ENCODE results near the gene NRXN2. TPM values are rescaled to one million over a fixed set of nuclear protein-coding genes. Genes with fewer than 3 reads are reported as not detected.

The NRXN2 gene
- total and polyA plus RNA-seq, 2 of the 13 experiments (the other 11 are each of a cell fraction or from before 2014, with no cell fraction given) = not detected

DNA sequence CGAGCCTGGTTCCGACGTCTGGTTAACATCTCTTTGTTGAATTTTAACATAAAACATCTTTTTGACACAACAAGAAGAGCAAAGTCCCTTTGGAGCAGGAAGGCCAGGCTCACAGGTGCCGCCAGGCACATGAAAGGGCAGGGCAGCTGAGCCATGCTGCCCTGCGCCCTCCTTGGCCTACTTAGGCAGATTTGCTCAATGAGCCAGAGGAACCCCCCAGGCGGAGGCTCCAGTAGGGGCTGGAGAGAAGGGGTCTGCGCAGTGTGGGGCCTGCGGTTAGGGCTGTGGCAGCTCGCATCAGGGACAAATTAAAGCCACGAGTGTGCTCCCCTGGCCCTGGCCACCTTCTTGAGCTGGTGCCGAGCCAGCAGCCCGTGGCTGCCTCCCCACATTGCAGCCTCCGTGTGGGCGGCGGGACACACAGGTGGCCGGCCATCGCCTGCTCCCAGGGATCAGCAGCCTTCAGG, 141.9 kb downstream of the NRXN2 start (continued):
- TF ChIP-seq, protein P1, sequence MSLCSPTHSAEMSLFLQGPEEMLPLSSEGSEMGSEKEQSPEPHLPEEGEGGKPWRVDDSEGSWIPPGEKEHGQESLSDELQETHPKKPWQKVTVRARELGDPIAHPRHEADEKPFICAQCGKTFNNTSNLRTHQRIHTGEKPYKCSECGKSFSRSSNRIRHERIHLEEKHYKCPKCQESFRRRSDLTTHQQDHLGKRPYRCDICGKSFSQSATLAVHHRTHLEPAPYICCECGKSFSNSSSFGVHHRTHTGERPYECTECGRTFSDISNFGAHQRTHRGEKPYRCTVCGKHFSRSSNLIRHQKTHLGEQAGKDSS (CRISPR knock-in tag; IDR thresholded peaks at IDR 0.05; ENCODE audit: borderline replicate concordance, low read depth) = no peak
- TF ChIP-seq ZNF768 (CRISPR knock-in tag; IDR thresholded peaks at IDR 0.05) (0 out of 2 replicates have a peak, but pooled peaks have one; percentile 13), ETV5 (CRISPR knock-in tag; IDR thresholded peaks at IDR 0.05; ENCODE audit: borderline replicate concordance) (peak; percentile 27; the same call in 1 of the 2 replicates), ZFP1 (CRISPR knock-in tag; IDR thresholded peaks at IDR 0.05) (no peak), TCF7 (IDR thresholded peaks at IDR 0.05; ENCODE audit: low read depth) (peak; percentile 67), PHF8 (CRISPR knock-in tag; IDR thresholded peaks at IDR 0.05) (0 out of 2 replicates have a peak, but pooled peaks have one; percentile 19), ZNF160 (CRISPR knock-in tag; IDR thresholded peaks at IDR 0.05) (no peak)

DNA sequence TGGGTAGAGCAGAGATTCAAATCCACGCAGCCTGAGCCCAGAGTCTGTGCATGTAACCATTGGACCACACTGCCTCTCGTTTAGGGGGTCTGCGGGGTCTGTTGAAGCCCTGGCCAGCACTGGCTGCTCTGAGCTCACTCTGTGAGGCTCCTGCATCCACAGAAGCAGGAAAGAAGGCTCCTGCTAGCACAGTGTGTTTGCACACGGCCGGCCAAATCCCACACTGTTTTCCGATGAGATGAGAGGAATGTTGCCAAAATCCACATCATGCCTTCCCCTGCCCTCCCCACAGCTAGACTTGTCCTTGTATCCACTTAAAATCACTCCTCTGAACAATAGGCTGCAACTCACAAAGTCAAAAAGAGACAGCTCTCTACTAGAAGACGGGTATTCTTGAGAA, 142.6 kb downstream of the NRXN2 start:
- Histone ChIP-seq H3K4me3 (replicated peaks in 1 of 3; ENCODE audit: insufficient read depth in 1 of 3, low read depth in 2 of 3, low read length in 3 of 3) (0 out of 6 replicates have a peak overlapping the region, but pooled peaks of 1 of the 3 experiments have one; percentile 9), H3K4me2 (ENCODE audit: low read depth, low read length) (peak overlapping the region; percentile 50), H3K27me3 (ENCODE audit: control insufficient read depth in 1 of 2, insufficient read depth in 2 of 2, low read length in 2 of 2) (peaks cover 4 to 24% of the 10 kb centered on the region in 2 experiments; a peak in 3 of 5 replicates), H4K20me1 (ENCODE audit: insufficient read depth, low read length) (no peaks in the 10 kb centered on the region), H3K36me3 (replicated peaks in 1 of 2; ENCODE audit: control insufficient read depth in 1 of 2, insufficient read depth in 2 of 2, low read length in 2 of 2) (no peaks in the 10 kb centered on the region), H3K27ac (ENCODE audit: extremely low read length, insufficient read depth, low read length) (no peak overlapping the region), H3K9me3 (ENCODE audit: low read length) (no peaks in the 10 kb centered on the region), H3K79me2 (ENCODE audit: insufficient read depth, low read length) (no peaks in the 10 kb centered on the region), H2AFZ (ENCODE audit: low read length) (no peak overlapping the region), H3K9ac (ENCODE audit: insufficient read depth, low read depth, low read length) (no peak overlapping the region), H3K4me1 (ENCODE audit: insufficient read depth, low read length) (peaks cover 46% of the 10 kb centered on the region)
- no TSS peak for BruUV-seq (replicated peaks)
- FAIRE-seq = no peak
- in situ Hi-C loops (cut with HindIII; ENCODE audit: extremely low pct_ligation_motif_present, low pct_unique_long_range_greater_than_20kb) = no loop called here
- ChIA-PET POLR2A (interaction anchor here (1.4 to 1.7 kb wide), 2 partner anchors 9 to 14 kb away, joined by 5 read pairs; no protein-coding TSS in a partner anchor), CTCF (ENCODE audit: low intra/inter-chr PET ratio, low total read pairs) (no interaction called here)
- peak; percentile 48; the same call in 2 of the 3 replicates for ATAC-seq
- intact Hi-C loops (cut with micrococcal nuclease; ENCODE audit: unreplicated experiment) = no loop called here
- WGBS (ENCODE audit: low lambda C conversion rate) = 6% methylated on average over 5 of the region's 7 CpGs
- TF ChIP-seq, protein P2, sequence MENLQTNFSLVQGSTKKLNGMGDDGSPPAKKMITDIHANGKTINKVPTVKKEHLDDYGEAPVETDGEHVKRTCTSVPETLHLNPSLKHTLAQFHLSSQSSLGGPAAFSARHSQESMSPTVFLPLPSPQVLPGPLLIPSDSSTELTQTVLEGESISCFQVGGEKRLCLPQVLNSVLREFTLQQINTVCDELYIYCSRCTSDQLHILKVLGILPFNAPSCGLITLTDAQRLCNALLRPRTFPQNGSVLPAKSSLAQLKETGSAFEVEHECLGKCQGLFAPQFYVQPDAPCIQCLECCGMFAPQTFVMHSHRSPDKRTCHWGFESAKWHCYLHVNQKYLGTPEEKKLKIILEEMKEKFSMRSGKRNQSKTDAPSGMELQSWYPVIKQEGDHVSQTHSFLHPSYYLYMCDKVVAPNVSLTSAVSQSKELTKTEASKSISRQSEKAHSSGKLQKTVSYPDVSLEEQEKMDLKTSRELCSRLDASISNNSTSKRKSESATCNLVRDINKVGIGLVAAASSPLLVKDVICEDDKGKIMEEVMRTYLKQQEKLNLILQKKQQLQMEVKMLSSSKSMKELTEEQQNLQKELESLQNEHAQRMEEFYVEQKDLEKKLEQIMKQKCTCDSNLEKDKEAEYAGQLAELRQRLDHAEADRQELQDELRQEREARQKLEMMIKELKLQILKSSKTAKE (CRISPR knock-in tag; IDR thresholded peaks at IDR 0.05; ENCODE audit: borderline replicate concordance) = no peak
- TF ChIP-seq KLF12 (CRISPR knock-in tag; IDR thresholded peaks at IDR 0.05; ENCODE audit: borderline replicate concordance) = no peak
- TF ChIP-seq, protein P3, sequence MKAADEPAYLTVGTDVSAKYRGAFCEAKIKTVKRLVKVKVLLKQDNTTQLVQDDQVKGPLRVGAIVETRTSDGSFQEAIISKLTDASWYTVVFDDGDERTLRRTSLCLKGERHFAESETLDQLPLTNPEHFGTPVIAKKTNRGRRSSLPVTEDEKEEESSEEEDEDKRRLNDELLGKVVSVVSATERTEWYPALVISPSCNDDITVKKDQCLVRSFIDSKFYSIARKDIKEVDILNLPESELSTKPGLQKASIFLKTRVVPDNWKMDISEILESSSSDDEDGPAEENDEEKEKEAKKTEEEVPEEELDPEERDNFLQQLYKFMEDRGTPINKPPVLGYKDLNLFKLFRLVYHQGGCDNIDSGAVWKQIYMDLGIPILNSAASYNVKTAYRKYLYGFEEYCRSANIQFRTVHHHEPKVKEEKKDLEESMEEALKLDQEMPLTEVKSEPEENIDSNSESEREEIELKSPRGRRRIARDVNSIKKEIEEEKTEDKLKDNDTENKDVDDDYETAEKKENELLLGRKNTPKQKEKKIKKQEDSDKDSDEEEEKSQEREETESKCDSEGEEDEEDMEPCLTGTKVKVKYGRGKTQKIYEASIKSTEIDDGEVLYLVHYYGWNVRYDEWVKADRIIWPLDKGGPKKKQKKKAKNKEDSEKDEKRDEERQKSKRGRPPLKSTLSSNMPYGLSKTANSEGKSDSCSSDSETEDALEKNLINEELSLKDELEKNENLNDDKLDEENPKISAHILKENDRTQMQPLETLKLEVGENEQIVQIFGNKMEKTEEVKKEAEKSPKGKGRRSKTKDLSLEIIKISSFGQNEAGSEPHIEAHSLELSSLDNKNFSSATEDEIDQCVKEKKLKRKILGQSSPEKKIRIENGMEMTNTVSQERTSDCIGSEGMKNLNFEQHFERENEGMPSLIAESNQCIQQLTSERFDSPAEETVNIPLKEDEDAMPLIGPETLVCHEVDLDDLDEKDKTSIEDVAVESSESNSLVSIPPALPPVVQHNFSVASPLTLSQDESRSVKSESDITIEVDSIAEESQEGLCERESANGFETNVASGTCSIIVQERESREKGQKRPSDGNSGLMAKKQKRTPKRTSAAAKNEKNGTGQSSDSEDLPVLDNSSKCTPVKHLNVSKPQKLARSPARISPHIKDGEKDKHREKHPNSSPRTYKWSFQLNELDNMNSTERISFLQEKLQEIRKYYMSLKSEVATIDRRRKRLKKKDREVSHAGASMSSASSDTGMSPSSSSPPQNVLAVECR (CRISPR knock-in tag; IDR thresholded peaks at IDR 0.05; ENCODE audit: borderline replicate concordance) = no peak
- TF ChIP-seq FOXK2 (IDR thresholded peaks at IDR 0.05) = no peak
- peak; percentile 67; the same call in 1 of the 2 replicates for TF ChIP-seq MTF1 (CRISPR knock-in tag; IDR thresholded peaks at IDR 0.05)
- TF ChIP-seq CHD2 (IDR thresholded peaks at IDR 0.05; ENCODE audit: low read depth, low read length) = no peak
- DNase-seq (ENCODE audit: low spot score) = no peak
